GM19438 (cell line): ENCODE results near the gene FBLN1.
"Not testable (repeated sequence)": the region's sequence is repeated elsewhere in the genome, so short reads cannot be mapped to it uniquely, and the experiment has no call there.

Source experiments
- ATAC-seq: cut with Tn5 transposase; IDR thresholded peaks from one replicate; pipeline ENCODE4 v1.9.1; 2021; ENCODE audit warnings: low read depth; ENCODE audit not compliant: unreplicated experiment

FBLN1 gene, protein sequence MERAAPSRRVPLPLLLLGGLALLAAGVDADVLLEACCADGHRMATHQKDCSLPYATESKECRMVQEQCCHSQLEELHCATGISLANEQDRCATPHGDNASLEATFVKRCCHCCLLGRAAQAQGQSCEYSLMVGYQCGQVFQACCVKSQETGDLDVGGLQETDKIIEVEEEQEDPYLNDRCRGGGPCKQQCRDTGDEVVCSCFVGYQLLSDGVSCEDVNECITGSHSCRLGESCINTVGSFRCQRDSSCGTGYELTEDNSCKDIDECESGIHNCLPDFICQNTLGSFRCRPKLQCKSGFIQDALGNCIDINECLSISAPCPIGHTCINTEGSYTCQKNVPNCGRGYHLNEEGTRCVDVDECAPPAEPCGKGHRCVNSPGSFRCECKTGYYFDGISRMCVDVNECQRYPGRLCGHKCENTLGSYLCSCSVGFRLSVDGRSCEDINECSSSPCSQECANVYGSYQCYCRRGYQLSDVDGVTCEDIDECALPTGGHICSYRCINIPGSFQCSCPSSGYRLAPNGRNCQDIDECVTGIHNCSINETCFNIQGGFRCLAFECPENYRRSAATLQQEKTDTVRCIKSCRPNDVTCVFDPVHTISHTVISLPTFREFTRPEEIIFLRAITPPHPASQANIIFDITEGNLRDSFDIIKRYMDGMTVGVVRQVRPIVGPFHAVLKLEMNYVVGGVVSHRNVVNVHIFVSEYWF

DNA sequence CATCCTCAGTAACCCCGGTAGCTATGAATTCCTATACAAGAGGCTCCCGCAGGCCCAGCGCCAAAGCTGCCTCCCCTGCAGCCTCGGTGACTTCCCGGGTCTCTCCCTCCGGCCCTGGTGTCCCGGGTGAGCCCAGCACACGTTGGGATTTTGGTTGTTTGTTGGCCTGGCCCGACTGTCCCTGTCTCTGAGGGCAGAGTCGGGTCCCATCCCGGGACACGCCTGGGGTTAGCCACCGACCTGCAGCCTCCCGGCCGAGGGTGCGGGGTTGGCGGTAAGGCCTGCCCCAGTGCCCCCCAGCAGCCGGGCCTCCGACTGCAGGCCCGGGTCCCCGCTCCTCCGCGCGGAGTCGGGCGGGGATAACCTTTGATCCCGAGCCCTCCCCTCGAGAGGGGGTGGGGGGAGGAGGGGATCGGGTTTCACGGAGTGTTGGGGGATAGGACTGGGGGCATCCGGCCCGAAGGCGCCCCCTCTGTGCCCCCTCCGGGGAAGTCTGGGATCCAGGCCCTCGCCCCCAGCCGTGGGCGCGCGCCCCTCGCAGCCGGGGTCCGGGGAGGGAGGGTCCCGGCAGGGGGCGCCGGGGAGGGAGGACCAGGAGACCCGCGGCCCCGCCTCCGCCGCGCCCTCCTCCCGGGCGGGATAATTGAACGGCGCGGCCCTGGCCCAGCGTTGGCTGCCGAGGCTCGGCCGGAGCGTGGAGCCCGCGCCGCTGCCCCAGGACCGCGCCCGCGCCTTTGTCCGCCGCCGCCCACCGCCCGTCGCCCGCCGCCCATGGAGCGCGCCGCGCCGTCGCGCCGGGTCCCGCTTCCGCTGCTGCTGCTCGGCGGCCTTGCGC lies at the start of gene FBLN1:
TSS of gene FBLN1 (plus strand) at position 669 of the 835 bp plus-strand sequence. CDS start at position 772, 103 bp downstream.
- no peak for ATAC-seq

DNA sequence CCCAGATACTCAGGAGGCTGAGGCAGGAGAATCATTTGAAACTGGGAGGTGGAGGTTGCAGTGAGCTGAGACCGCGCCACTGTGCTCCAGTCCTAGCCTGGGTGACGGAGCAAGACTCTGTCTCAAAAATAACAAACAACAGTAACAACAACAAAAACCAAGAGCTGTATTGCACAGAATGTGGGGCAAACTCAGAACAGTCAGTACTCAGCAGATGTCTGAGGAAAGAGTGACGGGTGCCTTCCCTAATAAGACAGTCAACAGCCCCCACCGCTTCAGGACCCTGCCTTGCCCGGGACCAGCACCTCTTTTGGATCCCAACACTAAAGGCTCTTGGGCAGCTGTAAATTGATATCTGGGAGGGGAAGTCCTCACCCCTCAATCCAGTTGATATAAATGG lies 48.9 kb upstream of the FBLN1 start:
- ATAC-seq: no peak

DNA sequence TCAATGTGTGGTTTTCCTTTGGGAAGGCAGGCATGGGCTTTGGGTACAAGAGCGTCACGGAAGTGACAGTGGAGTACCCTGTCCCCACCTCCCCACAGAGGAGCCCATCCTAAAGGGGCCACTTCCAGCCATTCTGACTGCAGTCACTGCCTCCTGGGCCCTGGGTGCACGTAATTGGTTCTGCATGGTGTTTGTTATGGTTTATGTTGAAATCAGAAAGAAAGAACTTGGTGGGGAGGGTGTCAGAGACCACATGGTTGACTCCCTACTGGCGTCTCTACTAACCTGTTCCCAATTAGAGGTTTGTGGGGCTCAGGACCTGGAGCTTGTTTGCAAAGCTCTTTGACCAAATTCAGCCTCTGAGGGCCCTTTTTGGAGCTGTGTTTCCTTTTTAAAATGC lies 48.4 kb upstream of the FBLN1 start:
- ATAC-seq: no peak

DNA sequence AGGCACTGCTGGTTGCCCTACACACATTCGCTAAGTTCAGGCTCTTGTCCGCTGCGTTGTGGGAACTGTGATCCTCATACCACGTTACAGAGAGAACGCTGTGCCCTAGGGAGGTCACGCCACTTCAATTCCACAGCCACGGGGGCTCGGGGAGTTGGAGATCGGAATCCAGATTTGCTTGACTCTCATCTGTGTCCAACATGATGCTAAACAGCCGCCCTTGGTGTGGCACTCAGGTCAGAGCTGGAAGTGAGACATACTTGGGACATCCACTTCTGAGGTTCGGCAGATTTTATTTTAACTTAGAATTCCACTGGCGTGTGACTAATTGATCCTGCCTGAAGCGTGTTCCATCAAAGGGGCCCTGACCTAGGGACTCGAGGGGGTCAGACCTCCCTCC lies 47.5 kb upstream of the FBLN1 start:
- no peak for ATAC-seq

DNA sequence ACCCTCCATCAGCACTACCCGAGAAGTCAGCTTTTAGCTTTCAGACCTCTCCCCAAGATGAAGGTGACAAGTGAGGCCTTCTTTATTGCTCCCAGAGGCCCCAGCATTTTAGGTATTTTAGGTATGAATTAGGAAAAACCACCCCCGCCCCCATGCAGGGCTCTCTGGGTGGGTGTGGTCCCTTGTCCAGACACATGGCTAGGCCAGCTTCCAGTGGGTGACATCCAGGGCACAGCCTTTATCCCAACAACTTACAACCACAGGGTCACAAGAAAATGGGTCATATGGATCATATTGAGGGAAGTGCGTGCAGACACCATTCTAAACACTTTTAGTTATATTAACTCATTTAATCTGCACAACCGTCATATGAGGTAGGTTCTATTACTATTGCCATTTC lies 47.1 kb upstream of the FBLN1 start:
- ATAC-seq: no peak

DNA sequence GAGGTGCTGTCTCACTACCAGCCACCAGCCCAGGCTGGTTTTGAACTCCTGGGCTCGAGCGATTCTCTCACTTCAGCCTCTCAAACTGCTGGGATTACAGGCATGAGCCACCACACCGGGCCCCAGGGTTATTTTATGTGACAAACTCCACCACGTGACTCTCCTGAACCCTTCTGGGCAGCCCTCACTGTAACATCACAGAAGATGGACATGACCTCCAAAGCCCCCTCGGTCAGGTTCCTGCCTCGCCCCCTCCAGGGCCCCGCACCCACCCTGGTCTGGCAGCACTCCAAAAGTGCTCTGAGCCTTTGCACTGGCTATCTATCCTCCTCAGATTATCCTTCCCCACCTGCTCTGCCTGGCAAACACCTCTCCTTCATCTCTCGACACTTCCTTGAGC lies 45.9 kb upstream of the FBLN1 start:
- no peak for ATAC-seq

DNA sequence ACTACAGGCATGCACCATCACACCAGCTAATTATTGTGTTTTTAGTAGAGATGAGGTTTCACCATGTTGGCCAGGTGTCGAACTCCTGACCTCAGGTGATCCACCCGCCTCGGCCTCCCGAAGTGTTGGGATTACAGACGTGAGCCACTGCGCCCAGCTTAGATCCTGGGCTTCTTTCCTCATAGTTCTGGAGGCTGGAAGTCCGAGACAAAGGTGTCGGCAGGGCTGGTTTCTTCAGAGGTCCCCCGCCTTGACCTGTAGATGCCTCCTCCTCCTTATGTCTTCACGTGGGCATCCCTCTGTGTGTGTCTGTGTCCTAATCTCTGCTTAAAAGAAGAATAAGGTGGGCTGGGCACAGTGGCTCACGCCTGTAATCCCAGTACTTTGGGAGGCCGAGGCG lies 44.2 kb upstream of the FBLN1 start:
- no peak for ATAC-seq

DNA sequence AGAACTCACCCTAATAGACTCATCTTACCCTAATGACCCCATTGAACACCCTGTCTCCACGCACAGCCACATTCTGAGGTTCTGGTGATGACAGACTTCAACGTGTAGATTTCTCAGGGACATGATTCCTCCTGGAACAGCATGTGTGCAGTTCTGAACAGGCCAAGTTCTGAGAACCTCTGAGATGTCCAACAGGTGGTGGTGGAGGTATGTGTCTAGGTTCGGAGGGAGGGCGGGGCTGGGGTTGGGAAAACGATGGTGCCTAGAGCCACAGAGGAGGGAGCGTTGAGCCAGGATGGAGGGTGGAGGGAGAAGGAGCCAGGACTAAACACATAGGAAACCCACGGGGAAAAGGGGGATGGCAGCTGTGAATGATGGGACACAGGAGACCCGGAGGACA lies 43.4 kb upstream of the FBLN1 start:
- no peak for ATAC-seq

DNA sequence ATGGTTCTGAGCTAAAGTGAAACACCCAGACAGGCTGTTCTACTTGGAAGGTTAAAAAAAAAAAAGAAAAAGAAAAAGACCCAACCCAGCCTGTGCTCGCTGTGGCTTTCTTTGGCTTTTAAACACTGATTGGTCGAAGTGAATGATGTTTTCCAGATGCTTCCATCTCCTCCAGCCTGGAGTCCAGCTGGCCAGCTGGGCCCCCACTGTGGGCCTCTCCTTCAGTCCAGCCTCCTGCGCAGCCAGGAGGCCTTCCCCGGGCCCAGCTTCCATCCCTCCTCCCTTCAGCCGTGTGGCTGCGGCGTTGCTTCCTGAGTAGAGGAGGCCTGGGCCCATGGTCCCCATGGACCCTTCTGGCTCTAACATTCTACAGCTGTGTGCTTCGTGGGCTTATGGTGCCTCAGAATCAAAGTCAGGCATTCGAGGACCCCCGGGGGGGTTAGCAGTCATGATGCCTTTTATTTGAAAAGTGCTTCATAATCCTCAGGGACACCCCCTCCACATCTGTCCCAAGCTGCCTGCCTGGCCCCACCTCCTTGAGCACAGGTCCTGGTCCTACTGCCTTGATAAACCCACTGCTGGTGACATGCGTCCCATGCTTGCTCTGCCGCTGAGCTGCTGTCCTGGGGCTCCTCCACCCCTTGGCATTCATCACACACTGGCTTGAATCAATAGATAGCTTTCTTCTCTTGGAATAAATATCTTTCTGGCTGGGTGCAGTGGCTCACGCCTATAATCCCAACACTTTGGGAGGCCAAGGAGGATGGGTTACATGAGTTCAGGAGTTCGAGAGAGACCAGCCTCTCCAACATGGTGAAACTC lies 42.2 kb upstream of the FBLN1 start:
- ATAC-seq: no peak

DNA sequence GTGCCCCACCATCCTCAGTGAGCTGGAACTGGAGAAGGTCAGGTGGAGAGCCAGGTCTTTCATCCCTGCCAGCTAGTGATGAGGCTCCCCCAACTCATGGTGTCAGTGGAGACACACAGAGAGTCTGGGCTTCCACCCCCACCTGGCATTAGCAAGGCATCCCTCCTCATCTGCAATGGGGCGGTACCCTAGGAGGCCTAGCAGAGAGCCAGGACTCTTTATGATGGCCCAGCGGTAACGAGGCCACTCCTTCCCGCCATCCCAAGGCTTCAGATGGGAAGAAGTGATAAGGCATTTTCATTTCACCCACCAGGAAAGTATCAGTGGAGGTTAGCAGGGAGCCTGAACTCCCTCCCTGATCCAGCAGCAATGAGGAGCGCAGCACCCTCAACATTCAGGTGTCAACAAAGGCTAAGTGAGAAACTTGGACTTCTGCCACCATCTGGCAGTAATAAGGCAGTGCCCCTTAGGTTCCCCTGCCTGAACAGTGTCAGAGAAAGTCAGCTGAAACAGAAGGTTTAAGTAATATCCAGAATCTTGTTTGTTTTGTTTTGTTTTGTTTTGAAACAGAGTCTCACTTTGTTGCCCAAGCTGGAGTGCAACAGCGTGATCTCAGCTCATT lies 40.5 kb upstream of the FBLN1 start:
- no peak for ATAC-seq

DNA sequence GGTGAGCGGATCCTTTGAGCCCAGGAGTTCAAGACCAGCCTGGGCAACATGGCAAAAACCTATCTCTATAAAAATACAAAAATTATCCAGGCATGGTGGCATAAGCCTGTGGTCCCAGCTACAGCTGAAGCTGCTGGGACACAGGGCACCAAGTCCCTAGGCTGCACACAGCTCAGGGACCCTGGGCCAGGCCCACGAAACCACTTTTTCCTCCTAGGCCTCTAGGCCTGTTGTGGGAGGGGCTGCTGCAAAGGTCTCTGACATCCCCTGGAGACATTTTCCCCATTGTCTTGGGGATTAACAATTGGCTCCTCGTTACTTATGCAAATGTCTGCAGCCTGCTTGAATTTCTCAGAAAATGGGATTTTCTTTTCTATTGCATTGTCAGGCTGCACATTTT lies 39.0 kb upstream of the FBLN1 start:
- ATAC-seq: not testable (repeated sequence)

DNA sequence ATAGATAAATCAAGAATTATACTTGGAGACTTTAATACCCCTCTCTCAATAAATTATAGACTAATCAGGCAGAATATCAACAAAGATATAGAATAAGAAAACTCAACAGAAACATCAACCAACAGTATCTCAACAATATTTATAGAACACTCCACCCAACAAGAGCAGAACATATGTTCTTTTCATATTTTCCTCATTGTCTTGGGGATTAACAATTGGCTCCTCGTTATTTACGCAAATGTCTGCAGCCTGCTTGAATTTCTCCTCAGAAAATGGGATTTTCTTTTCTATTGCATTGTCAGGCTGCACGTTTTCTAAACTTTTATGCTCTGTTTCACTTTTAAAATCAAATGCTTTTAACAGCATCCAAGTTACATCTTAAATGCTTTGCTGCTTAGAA lies 37.0 kb upstream of the FBLN1 start:
- no peak for ATAC-seq

DNA sequence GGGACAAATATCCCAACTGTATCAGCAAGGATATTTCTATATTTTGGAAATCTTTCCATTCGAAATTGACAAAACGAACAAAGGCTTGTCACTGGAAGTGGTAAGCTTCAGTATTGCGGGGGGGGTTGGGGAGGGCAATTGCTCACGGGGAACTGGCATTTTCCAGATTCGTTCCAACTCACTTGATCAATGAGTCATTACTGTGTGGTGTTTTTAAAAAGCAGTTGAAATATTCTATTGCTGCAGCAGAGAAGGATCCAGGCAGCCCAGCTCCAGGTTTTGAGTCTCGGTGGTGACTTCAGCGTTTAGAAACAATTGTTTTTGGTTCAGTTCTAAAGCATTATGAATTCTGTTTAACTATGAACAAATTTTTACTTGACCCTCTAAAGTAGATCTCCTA lies 33.8 kb upstream of the FBLN1 start:
- ATAC-seq: no peak

DNA sequence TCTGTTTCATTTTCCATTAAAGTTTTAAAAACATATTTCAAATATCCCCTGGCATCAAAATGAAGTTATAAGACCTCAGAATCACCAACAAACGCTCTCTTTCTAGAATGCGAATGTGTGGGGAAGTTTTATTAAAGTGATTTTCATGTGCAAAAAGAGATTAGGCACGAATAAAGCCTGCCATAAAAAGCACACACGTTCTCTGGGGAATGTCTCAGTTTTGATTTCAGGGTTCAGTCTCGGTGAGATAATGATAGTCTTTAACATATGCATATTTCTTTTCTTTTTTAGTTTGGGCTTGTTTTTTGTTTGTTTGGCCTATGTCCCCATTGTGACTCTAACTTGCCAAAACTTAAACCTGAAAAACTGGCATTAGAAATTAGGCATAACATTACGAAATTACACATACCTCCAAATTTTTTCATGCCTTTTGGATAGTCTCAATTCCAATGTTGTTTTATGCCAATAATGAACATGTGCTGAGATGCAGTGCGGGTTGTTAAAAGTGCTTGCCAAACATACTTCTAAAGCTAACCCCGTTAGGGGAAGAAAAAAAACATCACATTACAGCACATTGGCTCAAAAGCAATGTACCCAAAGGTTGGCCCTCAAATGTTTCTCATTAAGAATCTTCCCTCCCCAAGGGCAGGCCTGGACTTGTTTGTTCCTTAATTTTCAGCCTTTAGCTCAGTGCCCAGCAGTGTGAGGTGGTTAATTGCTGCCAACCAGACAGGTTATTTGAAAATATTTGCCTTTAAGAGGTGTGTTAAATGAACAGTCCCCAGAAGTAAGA lies 33.2 kb upstream of the FBLN1 start:
- no peak for ATAC-seq

DNA sequence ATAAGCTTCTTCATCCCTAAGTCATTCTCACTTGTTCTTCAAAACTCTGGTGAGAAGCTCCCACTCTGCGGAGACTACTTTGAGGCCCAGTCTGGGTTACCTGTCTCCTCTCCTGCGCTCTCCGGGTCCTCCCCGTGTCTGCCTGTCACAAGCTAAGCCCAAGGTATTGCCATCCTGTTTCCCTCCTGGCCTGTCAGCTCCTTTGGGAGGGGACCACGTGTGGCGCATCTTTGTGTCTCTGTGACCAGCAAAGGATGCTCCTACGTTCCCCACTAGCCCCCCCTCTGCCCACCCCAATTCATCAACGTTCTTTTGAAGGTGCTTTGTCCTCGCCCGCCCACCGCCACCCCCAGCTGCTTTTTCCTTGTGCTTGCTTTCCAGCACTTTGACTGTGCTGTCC lies 31.8 kb upstream of the FBLN1 start:
- no peak for ATAC-seq

DNA sequence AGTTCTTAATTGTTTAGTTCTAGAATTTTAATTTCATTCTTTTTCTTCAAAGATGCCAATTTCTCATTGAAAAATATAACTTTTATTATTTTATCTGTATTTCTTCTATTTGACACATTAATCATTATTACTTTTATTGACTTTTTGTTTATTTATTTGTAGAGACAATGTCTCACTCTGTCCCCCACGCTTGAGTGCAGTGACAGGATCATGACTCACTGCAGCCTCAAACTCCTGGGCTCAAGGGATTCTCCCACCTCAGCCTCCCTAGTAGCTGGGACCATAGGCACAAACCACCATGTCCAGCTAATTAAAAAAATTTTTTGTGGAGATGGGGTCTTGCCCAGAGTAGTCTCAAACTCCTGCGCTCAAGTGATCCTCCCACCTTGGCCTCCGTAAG lies 30.3 kb upstream of the FBLN1 start:
- ATAC-seq: no peak

DNA sequence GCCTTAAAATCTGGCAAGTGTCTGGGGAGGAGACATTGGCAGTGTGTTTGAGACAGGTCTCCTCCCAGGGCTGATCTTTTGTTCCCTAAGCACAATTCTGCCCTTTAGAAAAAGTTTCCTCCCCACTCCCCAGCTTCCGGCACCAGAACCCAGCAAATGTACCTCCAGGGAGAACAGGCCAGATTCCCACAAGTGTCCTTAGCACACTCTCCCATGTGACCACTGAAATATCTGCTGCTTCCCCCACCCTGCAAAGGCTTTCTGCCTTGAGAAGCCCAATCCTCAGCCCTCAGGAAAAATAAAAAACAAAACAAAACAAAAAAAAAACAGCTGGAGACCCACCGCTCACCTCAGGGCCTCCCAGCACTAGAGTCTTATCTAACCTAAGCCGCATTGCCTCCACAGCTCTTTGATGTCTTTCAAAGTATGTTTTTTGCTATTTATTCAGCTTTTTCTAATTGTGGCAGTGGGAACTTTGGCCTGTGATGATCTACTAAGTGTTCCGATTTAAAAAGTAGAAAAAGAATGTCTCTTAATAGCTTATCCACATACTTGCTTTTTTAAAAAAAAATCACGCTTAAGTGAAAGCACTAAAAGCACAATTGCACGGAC lies 29.0 kb upstream of the FBLN1 start:
- no peak for ATAC-seq

DNA sequence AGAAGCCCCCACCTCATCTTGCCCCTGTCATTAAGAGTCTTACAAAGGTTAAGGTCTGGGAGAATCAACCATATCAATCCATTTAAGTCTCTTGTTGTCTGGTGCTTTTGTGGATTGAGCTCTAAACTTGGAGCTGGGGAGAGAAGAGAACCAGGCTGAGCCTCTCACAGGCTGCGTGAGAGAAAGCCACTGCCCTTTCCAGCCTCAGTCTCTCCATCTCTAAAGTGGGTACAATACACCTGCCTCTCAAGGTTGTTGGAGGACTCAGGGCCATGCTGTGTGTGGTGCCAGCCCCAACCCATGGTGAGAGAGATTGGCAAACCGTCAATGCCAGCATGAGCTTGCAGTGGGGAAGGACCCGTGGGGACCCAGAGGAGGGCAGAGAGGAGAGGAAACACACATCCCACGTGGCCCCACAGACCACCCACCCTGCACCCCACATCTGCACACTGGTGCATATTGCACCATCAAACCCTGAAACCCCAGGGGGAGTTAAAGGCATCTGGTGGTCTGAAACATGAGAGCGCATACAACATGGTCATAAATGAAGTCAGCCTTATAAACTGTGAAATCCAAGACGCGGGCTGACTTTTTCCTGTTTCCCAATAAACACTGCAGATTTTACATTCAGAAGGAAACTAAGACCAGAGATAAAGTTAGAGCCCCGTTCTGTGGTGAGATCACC lies 27.5 kb upstream of the FBLN1 start:
- no peak for ATAC-seq
